ENCODE data around the gene RHOBTB3. TPM values are rescaled to one million over a fixed set of nuclear protein-coding genes. Genes with fewer than 3 reads are reported as not detected.

Gene RHOBTB3
- polyA plus RNA-seq, 2 of the 4 experiments (the other 2 are of a cell fraction): 9.1 to 28.6 TPM

- TF ChIP-seq MAZ (IDR thresholded peaks at IDR 0.05; ENCODE audit: borderline replicate concordance, low read depth, low read length): no peak
- no peak for TF ChIP-seq EP300 (IDR thresholded peaks at IDR 0.05)
- no peak for TF ChIP-seq KDM1A (IDR thresholded peaks at IDR 0.05; ENCODE audit: low read depth)
- TF ChIP-seq CTCF (IDR thresholded peaks at IDR 0.05): no peak
- no peak for TF ChIP-seq NPAS2 (CRISPR knock-in tag; IDR thresholded peaks at IDR 0.05; ENCODE audit: borderline replicate concordance)
These were observed 70.4 kb downstream of the RHOBTB3 start (continued) for GRCh38 chr5:95801532-95801931.

- FAIRE-seq: no peak
- Histone ChIP-seq H3K4me2 (peak overlapping the region; percentile 38), H3K4me1 (peaks cover 57% of the 10 kb centered on the region), H3K9me3 (peaks cover 6% of the 10 kb centered on the region), H3K4me3 (no peak overlapping the region), H3K27ac (peak overlapping the region; percentile 73 to 82)
- no peak for DNase-seq (ENCODE audit: low read depth in 1 of 2, low spot score in 1 of 2)
- POLR2A ChIA-PET: no interaction called here
- no peak for TF ChIP-seq ZFP36 (IDR thresholded peaks at IDR 0.05; ENCODE audit: borderline replicate concordance, partially characterized antibody)
- CTCF ChIA-PET: interaction anchor here (2.0 to 6.7 kb wide), 3 partner anchors 20 to 45 kb away, joined by 4 to 44 read pairs (median 8); no protein-coding TSS in a partner anchor
- WGBS (ENCODE audit: missing lambda C conversion rate): 97% methylated on average over 3 of the region's 3 CpGs
- ATAC-seq: no peak
These were observed 70.8 kb downstream of the RHOBTB3 start for GRCh38 chr5:95801961-95802360.

- ChIA-PET POLR2A (no interaction called here), CTCF (interaction anchor here (0.7 to 6.7 kb wide), 3 partner anchors 22 to 139 kb away, joined by 3 to 44 read pairs (median 8); no protein-coding TSS in a partner anchor)
- peak overlapping the region; percentile 73 to 82 for H3K27ac ChIP-seq
- H3K4me1 ChIP-seq: peaks cover 56% of the 10 kb centered on the region
- H3K4me3 ChIP-seq: no peak overlapping the region
- FAIRE-seq (no peak), DNase-seq (ENCODE audit: low read depth in 1 of 2, low spot score in 1 of 2) (peak; percentile 25 to 73), ATAC-seq (peak; percentile 87 to 94)
- TF ChIP-seq SREBF2 (IDR thresholded peaks at IDR 0.05): no peak
- no peak for TF ChIP-seq REST (IDR thresholded peaks at IDR 0.05)
- TF ChIP-seq MAX (IDR thresholded peaks at IDR 0.05): 0 out of 2 replicates have a peak, but pooled peaks have one; percentile 22
- no peak for TF ChIP-seq RNF2 (IDR thresholded peaks at IDR 0.05; ENCODE audit: borderline replicate concordance, low read depth)
- TF ChIP-seq PHF8 (IDR thresholded peaks at IDR 0.05; ENCODE audit: borderline replicate concordance, low read depth): no peak
- no peak for TF ChIP-seq E2F6 (IDR thresholded peaks at IDR 0.05; ENCODE audit: borderline replicate concordance, low read depth)
- TF ChIP-seq JUN (IDR thresholded peaks at IDR 0.05): peak in 1 of 2 experiments; percentile 31; a peak in 1 of 5 replicates
- TF ChIP-seq ESRRA (IDR thresholded peaks at IDR 0.05; ENCODE audit: borderline replicate concordance, low read length): peak; percentile 57; the same call in 1 of the 2 replicates
- no peak for TF ChIP-seq BCL3 (IDR thresholded peaks at IDR 0.05)
- TF ChIP-seq MYC (IDR thresholded peaks at IDR 0.05; ENCODE audit: borderline replicate concordance, low read length): no peak
- TF ChIP-seq EHF (CRISPR knock-in tag; IDR thresholded peaks at IDR 0.05): no peak
- no peak for TF ChIP-seq FOSL2 (IDR thresholded peaks at IDR 0.05)
- TF ChIP-seq FOSL2 (CRISPR knock-in tag; IDR thresholded peaks at IDR 0.05): no peak
- TF ChIP-seq ZFP36 (IDR thresholded peaks at IDR 0.05; ENCODE audit: borderline replicate concordance, partially characterized antibody): no peak
- TF ChIP-seq CBX2 (IDR thresholded peaks at IDR 0.05; ENCODE audit: borderline replicate concordance, low read depth): no peak
- TF ChIP-seq JUNB (IDR thresholded peaks at IDR 0.05): no peak
- TF ChIP-seq CBX8 (IDR thresholded peaks at IDR 0.05): no peak
- TF ChIP-seq USF2 (IDR thresholded peaks at IDR 0.05): peak; percentile 19; the same call in 1 of the 2 replicates
- no peak for TF ChIP-seq ATOH8 (CRISPR knock-in tag; IDR thresholded peaks at IDR 0.05; ENCODE audit: low read depth)
- H3K4me2 ChIP-seq: peak overlapping the region; percentile 54
- WGBS (ENCODE audit: missing lambda C conversion rate): 46% methylated on average over 6 of the region's 6 CpGs
- H3K9me3 ChIP-seq: peaks cover 6% of the 10 kb centered on the region
These were observed 72.4 kb downstream of the RHOBTB3 start for GRCh38 chr5:95803271-95804148.

Data from A549 (cell line).